HepG2 (cell line): ENCODE data around the gene TNNI3K. TPM values are rescaled to one million over a fixed set of nuclear protein-coding genes. Genes with fewer than 3 reads are reported as not detected.

Experiments used
- ATAC-seq: fragments of 200-7000 bp; cut with Tn5 transposase; 3 replicates; pipeline ENCODE4 v1.9.1; 2020; ENCODE audit warnings: mild to moderate bottlenecking, moderate library complexity
- BruUV-seq: library from RNA; stranded (reverse); fragments of 400-500 nt; replicated peaks from 2 replicates; lab custom pipeline; 2021; lab: Mats Ljungman, UMichigan
- CTCF ChIA-PET: fragments of 300-600 bp; formaldehyde crosslinking; extraction: SDS; loops from one replicate; lab custom pipeline; 2021; ENCODE audit warnings: low total read pairs, inconsistent platforms, low intra/inter-chr PET ratio; lab: Yijun Ruan, JAX
- POLR2A ChIA-PET: fragments of 350-600 bp; sonication (Branson Sonifier 250); formaldehyde crosslinking; loops from one replicate; lab custom pipeline; 2020; ENCODE audit warnings: antibody characterized with exemption, inconsistent platforms; lab: Yijun Ruan, JAX
- DNase-seq: peaks from one replicate; pipeline ENCODE4 v3.0.0-alpha.2; 2015; ENCODE audit warnings: low spot score
- FAIRE-seq: peaks from 3 replicates; lab custom pipeline; 2011; peaks lifted over from hg19 to GRCh38; lab: Jason Lieb, UNC
- H2AFZ ChIP-seq: one replicate; pipeline ENCODE4 v1.6.1; 2011; ENCODE audit warnings: low read length, inconsistent platforms
- H3K27ac ChIP-seq: fragments of 300-600 bp; 3 replicates; pipeline ENCODE4 v1.8.0; 2011; ENCODE audit warnings: mixed run types, mild to moderate bottlenecking, mixed read lengths, low read length, inconsistent platforms; ENCODE audit not compliant: insufficient read depth; ENCODE audit errors: extremely low read length
- H3K27me3 ChIP-seq, 2 experiments: fragments of 200-600 bp in 1 of 2; 2 replicates in 1 of 2; 3 replicates in 1 of 2; pipeline versions ENCODE4 v1.6.0 to v1.8.0; 2011; ENCODE audit warnings: low read length in 2 of 2, mild to moderate bottlenecking in 2 of 2, moderate library complexity in 2 of 2, inconsistent platforms in 1 of 2; ENCODE audit not compliant: insufficient read depth in 2 of 2, control insufficient read depth in 1 of 2
- H3K36me3 ChIP-seq, 2 experiments: fragments of 200-600 bp in 1 of 2; replicated peaks in 1 of 2; 2 replicates in 1 of 2; 3 replicates in 1 of 2; pipeline versions ENCODE4 v1.5.1 to v1.8.0; 2011; ENCODE audit warnings: low read length in 2 of 2, inconsistent platforms in 1 of 2; ENCODE audit not compliant: insufficient read depth in 2 of 2, control insufficient read depth in 1 of 2
- H3K4me1 ChIP-seq: 2 replicates; pipeline ENCODE4 v1.5.1; 2012; ENCODE audit warnings: low read length, inconsistent platforms; ENCODE audit not compliant: insufficient read depth
- H3K4me2 ChIP-seq: 2 replicates; pipeline ENCODE4 v1.6.0; 2011; ENCODE audit warnings: low read depth, low read length, inconsistent platforms
- H3K4me3 ChIP-seq, 3 experiments: fragments of 200-600 bp in 1 of 3; sonication (generic), shearing (Covaris generic) in 1 of 3; replicated peaks in 1 of 3; 2 replicates each; pipeline ENCODE4 v1.5.1; 2011 to 2016; ENCODE audit warnings: low read length in 3 of 3, inconsistent platforms in 2 of 3, low read depth in 2 of 3, mild to moderate bottlenecking in 2 of 3, control low read depth in 1 of 3, mixed read lengths in 1 of 3; ENCODE audit not compliant: insufficient read depth in 1 of 3
- H3K79me2 ChIP-seq: one replicate; pipeline ENCODE4 v1.6.1; 2011; ENCODE audit warnings: low read length, inconsistent platforms; ENCODE audit not compliant: insufficient read depth
- H3K9ac ChIP-seq: 2 replicates; pipeline ENCODE4 v1.6.0; 2011; ENCODE audit warnings: mild to moderate bottlenecking, low read depth, low read length, inconsistent platforms; ENCODE audit not compliant: insufficient read depth
- H3K9me3 ChIP-seq: 2 replicates; pipeline ENCODE4 v1.5.1; 2012; ENCODE audit warnings: mild to moderate bottlenecking, low read length
- H4K20me1 ChIP-seq: 2 replicates; pipeline ENCODE4 v1.6.0; 2011; ENCODE audit warnings: inconsistent platforms, mild to moderate bottlenecking, low read length, moderate library complexity; ENCODE audit not compliant: insufficient read depth
- GABPB1 ChIP-seq: IDR thresholded peaks from 2 replicates; pipeline ENCODE4 v1.6.1; 2016; ENCODE audit warnings: mild to moderate bottlenecking, missing genetic modification reagents, moderate library complexity, missing compliant biosample characterization
- GTF3A ChIP-seq: sonication (generic); formaldehyde crosslinking; conservative IDR thresholded peaks from 2 replicates; pipeline ENCODE4 v1.4.0; 2020; ENCODE audit warnings: mild to moderate bottlenecking, missing genetic modification reagents
- MEIS2 ChIP-seq: sonication (generic); formaldehyde crosslinking; IDR thresholded peaks from 2 replicates; pipeline ENCODE4 v1.9.0; 2021; ENCODE audit warnings: mild to moderate bottlenecking, missing genetic modification reagents
- RXRB ChIP-seq: IDR thresholded peaks from 2 replicates; pipeline ENCODE4 v1.6.1; 2016; ENCODE audit warnings: borderline replicate concordance, missing genetic modification reagents, missing compliant biosample characterization
- SMAD9 ChIP-seq: sonication (generic); formaldehyde crosslinking; IDR thresholded peaks from 2 replicates; pipeline ENCODE4 v1.5.1; 2020; ENCODE audit warnings: mild to moderate bottlenecking, missing genetic modification reagents
- TEF ChIP-seq: sonication (generic); formaldehyde crosslinking; IDR thresholded peaks from 2 replicates; pipeline ENCODE4 v1.5.0; 2020; ENCODE audit warnings: missing genetic modification reagents
- ZNF333 ChIP-seq: sonication (generic); formaldehyde crosslinking; IDR thresholded peaks from 2 replicates; pipeline ENCODE4 v1.4.0; 2020; ENCODE audit warnings: mild to moderate bottlenecking, missing genetic modification reagents, borderline replicate concordance
- ZNF567 ChIP-seq: sonication (generic); formaldehyde crosslinking; IDR thresholded peaks from 2 replicates; pipeline ENCODE4 v1.8.1; 2023; ENCODE audit warnings: mild to moderate bottlenecking, missing genetic modification reagents, borderline replicate concordance
- ZNF891 ChIP-seq: sonication (generic); formaldehyde crosslinking; IDR thresholded peaks from 2 replicates; pipeline ENCODE4 v1.5.0; 2020; ENCODE audit warnings: mild to moderate bottlenecking, missing genetic modification reagents
- WGBS: methylation state at CpG from one replicate; pipeline ENCODE4 v1.1.6; 2017; ENCODE audit warnings: low lambda C conversion rate; 5-methylcytosine and 5-hydroxymethylcytosine counted together
- in situ Hi-C: cut with HindIII; loops from 2 replicates; pipeline ENCODE4 v1.10.0; 2017; ENCODE audit warnings: low pct_unique_long_range_greater_than_20kb; ENCODE audit not compliant: extremely low pct_ligation_motif_present
- intact Hi-C: fragments of 100-400 bp; cut with micrococcal nuclease; formaldehyde crosslinking; loops from one replicate; pipeline ENCODE4 v1.10.0; 2022; ENCODE audit not compliant: unreplicated experiment
- polyA plus RNA-seq, 8 experiments: library from polyadenylated mRNA; depleted of rRNA in 3 of 8; stranded (reverse) in 7 of 8; unstranded in 1 of 8; fragments of >200 nt; fragmentation: Illumina TruSeq in 4 of 8; extraction: Trizol in 4 of 8; gene quantifications; 2 replicates each; pipeline versions ENCODE4 v1.2.1 to v1.2.3, GENCODE V29; 2011 to 2016; ENCODE audit warnings: low read depth in 4 of 8, missing spikeins in 1 of 8, mixed read lengths in 1 of 8; ENCODE audit not compliant: insufficient read depth in 1 of 8
- total RNA-seq, 5 experiments: library from RNA; depleted of rRNA; stranded (reverse); fragments of >200 nt; fragmentation: Illumina TruSeq; extraction: Trizol; gene quantifications; 2 replicates each; pipeline ENCODE4 v1.2.3, GENCODE V29; 2016; ENCODE audit warnings: low read depth in 1 of 5
- TF ChIP-seq, protein P1 (sequence below): sonication (generic); formaldehyde crosslinking; IDR thresholded peaks from 2 replicates; pipeline ENCODE4 v1.4.0; 2020; ENCODE audit warnings: missing genetic modification reagents

TNNI3K gene
- total and polyA plus RNA-seq, 2 of the 13 experiments (the other 11 are each of a cell fraction or from before 2014, with no cell fraction given): 1.1 TPM; not detected in 1

- TF ChIP-seq, protein P1, sequence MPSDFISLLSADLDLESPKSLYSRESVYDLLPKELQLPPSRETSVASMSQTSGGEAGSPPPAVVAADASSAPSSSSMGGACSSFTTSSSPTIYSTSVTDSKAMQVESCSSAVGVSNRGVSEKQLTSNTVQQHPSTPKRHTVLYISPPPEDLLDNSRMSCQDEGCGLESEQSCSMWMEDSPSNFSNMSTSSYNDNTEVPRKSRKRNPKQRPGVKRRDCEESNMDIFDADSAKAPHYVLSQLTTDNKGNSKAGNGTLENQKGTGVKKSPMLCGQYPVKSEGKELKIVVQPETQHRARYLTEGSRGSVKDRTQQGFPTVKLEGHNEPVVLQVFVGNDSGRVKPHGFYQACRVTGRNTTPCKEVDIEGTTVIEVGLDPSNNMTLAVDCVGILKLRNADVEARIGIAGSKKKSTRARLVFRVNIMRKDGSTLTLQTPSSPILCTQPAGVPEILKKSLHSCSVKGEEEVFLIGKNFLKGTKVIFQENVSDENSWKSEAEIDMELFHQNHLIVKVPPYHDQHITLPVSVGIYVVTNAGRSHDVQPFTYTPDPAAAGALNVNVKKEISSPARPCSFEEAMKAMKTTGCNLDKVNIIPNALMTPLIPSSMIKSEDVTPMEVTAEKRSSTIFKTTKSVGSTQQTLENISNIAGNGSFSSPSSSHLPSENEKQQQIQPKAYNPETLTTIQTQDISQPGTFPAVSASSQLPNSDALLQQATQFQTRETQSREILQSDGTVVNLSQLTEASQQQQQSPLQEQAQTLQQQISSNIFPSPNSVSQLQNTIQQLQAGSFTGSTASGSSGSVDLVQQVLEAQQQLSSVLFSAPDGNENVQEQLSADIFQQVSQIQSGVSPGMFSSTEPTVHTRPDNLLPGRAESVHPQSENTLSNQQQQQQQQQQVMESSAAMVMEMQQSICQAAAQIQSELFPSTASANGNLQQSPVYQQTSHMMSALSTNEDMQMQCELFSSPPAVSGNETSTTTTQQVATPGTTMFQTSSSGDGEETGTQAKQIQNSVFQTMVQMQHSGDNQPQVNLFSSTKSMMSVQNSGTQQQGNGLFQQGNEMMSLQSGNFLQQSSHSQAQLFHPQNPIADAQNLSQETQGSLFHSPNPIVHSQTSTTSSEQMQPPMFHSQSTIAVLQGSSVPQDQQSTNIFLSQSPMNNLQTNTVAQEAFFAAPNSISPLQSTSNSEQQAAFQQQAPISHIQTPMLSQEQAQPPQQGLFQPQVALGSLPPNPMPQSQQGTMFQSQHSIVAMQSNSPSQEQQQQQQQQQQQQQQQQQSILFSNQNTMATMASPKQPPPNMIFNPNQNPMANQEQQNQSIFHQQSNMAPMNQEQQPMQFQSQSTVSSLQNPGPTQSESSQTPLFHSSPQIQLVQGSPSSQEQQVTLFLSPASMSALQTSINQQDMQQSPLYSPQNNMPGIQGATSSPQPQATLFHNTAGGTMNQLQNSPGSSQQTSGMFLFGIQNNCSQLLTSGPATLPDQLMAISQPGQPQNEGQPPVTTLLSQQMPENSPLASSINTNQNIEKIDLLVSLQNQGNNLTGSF (CRISPR knock-in tag): no peak
- TF ChIP-seq TEF (CRISPR knock-in tag): no peak
- no peak for TF ChIP-seq ZNF333 (CRISPR knock-in tag)
- no peak for TF ChIP-seq SMAD9 (CRISPR knock-in tag)
Observed at GRCh38 chr1:74583397-74583796, 348.2 kb downstream of the TNNI3K start (continued).

DNA sequence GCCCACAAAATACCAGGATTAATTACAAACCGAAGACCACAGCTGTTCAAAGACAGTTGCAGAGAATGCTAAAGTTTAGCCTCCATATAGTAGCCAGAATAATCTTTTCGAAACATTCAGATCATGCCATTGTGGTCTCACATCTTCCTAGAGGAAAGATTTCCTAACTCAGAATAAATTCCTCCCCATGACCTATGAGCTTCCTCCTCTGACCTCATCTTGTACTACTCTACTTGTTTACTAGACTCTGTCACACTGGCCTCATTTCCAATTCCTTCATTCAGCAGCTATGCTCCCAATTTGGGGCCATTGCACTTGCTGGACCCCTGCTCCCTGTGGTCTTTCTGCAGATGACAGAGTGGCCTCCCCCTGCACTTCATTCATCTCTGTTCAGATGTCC is 349.0 kb downstream of the TNNI3K start:
- FAIRE-seq (no peak), ATAC-seq (no peak), DNase-seq (no peak)
- no peaks in the 10 kb centered on the region for H3K9me3 ChIP-seq
- in situ Hi-C loops: no loop called here
- H3K9ac ChIP-seq: no peak overlapping the region
- no peak overlapping the region for H3K4me2 ChIP-seq
- no TSS peak for BruUV-seq
- H3K27ac ChIP-seq: no peak overlapping the region
- H4K20me1 ChIP-seq: no peaks in the 10 kb centered on the region
- intact Hi-C loops: no loop called here
- no peak overlapping the region for H3K4me3 ChIP-seq
- no peaks in the 10 kb centered on the region for H3K36me3 ChIP-seq
- ChIA-PET CTCF (no interaction called here), POLR2A (no interaction called here)
- H3K79me2 ChIP-seq: no peaks in the 10 kb centered on the region
- no peaks in the 10 kb centered on the region for H3K27me3 ChIP-seq
- no peak overlapping the region for H2AFZ ChIP-seq
- H3K4me1 ChIP-seq: no peaks in the 10 kb centered on the region
- 4% methylated on average over 2 of the region's 2 CpGs for WGBS
- TF ChIP-seq RXRB (CRISPR knock-in tag): no peak
- TF ChIP-seq GABPB1 (CRISPR knock-in tag): no peak
- no peak for TF ChIP-seq GTF3A
- no peak for TF ChIP-seq MEIS2 (CRISPR knock-in tag)
- TF ChIP-seq ZNF567 (CRISPR knock-in tag): no peak
- no peak for TF ChIP-seq ZNF891 (CRISPR knock-in tag)
